Measurements from ENCODE around the gene DNPH1.
A peak's percentile ranks its signal among the peaks of the same experiment; 100 is the strongest.

Gene DNPH1

DNA sequence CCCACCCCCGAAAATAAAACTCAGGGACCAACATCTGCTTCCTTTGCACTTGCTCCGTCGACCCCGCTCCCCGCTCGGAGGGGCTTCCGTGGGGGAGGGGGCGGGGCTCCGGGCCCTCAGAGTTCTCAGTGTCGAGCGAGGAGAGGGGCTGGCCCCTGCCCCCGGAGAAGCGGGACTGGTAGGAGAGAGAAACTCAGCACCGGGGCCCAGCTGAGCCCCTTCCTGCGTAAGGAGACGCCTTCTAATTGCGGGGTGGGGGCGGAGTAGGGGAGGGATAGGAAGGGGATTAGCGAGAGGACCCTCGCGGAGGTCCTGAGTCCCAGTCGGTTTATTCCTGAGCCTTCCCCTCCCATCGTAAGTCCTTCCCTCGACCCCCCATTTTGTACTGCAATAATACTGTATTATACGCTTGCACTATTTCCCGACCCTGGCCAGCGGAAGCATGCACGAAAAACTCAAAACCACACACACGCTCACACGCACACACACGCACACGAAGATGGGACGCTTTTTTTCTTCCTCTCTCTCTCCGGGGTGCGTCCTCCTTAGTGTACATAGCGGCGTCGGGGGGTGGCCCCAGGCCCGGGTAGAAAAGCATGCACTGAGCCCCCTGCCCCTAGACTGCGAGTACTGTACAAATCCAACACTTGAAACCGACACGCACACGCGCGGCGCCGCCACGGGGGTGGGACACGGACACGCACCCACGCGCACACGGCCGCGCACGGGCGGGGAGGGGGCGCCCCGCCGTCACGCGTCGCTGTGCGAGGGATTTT is 46.7 kb upstream of the DNPH1 start:
- TF ChIP-seq, protein P1, sequence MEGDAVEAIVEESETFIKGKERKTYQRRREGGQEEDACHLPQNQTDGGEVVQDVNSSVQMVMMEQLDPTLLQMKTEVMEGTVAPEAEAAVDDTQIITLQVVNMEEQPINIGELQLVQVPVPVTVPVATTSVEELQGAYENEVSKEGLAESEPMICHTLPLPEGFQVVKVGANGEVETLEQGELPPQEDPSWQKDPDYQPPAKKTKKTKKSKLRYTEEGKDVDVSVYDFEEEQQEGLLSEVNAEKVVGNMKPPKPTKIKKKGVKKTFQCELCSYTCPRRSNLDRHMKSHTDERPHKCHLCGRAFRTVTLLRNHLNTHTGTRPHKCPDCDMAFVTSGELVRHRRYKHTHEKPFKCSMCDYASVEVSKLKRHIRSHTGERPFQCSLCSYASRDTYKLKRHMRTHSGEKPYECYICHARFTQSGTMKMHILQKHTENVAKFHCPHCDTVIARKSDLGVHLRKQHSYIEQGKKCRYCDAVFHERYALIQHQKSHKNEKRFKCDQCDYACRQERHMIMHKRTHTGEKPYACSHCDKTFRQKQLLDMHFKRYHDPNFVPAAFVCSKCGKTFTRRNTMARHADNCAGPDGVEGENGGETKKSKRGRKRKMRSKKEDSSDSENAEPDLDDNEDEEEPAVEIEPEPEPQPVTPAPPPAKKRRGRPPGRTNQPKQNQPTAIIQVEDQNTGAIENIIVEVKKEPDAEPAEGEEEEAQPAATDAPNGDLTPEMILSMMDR (IDR thresholded peaks at IDR 0.05), result no peak
- no peak for DNase-seq
- Histone ChIP-seq H3K4me1 (peaks cover 0 to 12% (median 10%) of the 10 kb centered on the region in 4 donors), H3K27ac (no peak overlapping the region), H3K36me3 (no peaks in the 10 kb centered on the region), H3K27me3 (peaks cover 3 to 37% of the 10 kb centered on the region in 2 donors), H3K4me3 (peak overlapping the region in 1 of 2 donors; percentile 48), H3K9me3 (no peaks in the 10 kb centered on the region)
- intact Hi-C loops (cut with DNase I; ENCODE audit: low total_unique reads), result no loop called here

DNA sequence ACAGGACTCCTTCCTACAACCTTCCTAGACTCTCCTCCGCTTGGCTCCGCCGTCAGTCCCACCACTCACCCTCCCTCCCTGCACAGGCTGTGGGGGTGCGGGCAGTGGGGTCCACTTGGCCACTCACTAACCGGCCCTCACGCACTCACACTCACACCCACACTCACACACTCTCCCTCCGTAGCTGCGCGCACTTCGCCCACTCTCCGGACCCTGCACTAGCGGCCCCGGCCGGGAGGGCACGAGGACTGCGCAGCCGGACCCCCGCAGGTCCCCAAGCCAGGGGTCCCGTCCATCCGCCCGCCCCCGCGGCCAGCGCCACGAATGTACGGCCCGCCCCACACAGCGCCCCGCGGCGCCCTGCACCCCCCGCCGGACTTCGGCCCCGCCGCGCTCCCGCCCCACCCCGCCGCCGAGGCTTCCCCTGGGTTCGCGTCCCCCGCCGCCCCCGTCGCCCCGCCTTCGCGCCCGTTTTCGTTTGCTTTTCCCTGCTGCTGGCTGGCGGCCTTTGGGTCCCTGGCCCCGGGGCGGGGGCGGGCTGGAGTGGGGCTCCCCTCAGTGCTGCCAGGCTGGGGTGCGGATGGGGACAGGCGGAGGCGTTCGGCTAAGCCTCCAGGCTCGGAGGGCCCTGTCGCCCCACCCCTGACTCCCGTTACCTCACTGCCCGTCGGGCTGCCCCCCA is 45.8 kb upstream of the DNPH1 start:
- no peaks in the 10 kb centered on the region for H3K36me3 ChIP-seq
- DNase-seq, result no peak
- peaks cover 3 to 37% of the 10 kb centered on the region in 2 donors for H3K27me3 ChIP-seq
- TF ChIP-seq, protein P1 (IDR thresholded peaks at IDR 0.05), result no peak
- no peak overlapping the region for H3K27ac ChIP-seq
- no peaks in the 10 kb centered on the region for H3K9me3 ChIP-seq
- peak overlapping the region; percentile 29 to 48 for H3K4me3 ChIP-seq
- peaks cover 0 to 14% (median 11%) of the 10 kb centered on the region in 4 donors for H3K4me1 ChIP-seq
- intact Hi-C loops (cut with DNase I; ENCODE audit: low total_unique reads), result no loop called here

DNA sequence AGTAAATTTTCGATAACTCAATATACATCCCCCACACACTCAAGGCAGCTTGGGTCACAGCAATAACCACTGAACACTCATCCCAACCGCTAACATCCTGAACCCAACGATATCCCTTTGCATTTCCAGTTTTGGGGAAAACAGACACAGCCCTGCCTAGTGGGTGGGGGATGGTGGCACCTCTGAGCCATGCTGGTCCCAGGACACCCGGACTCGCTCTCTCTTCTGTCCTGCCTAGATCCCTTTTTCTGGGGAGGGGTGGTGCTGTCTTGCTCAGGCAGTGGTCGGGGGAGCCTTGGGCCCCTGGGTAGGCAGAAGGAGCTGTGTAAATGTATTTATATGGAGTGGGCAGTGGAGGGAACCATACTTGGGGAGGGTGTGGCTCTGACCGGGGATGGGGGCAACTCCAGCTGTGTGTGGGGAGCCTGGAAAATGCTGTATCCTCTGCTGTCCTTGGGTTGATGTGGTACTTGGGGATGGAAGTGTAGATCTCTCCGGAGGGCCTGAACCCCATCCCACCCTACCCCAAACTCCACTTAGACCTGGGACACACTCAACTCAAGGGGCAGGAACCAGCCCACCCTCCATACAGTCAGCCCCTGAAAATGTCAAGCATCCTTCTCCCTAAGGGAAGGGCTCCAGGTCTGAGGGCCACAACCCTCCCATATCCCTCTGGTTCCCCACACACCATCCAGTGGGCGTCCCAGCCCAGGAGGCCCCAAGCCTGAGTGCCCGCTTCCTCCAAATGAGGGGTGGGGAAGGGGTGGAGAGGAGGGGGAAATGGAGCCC is 45.0 kb upstream of the DNPH1 start:
- TF ChIP-seq, protein P1 (IDR thresholded peaks at IDR 0.05), result no peak
- no peak overlapping the region for H3K4me3 ChIP-seq
- no peaks in the 10 kb centered on the region for H3K36me3 ChIP-seq
- H3K27ac ChIP-seq, result no peak overlapping the region
- H3K9me3 ChIP-seq, result no peaks in the 10 kb centered on the region
- H3K4me1 ChIP-seq, result peaks cover 0 to 21% (median 18%) of the 10 kb centered on the region in 4 donors
- intact Hi-C loops (cut with DNase I; ENCODE audit: low total_unique reads), result no loop called here
- peaks cover 3 to 37% of the 10 kb centered on the region in 2 donors for H3K27me3 ChIP-seq
- DNase-seq, result no peak

DNA sequence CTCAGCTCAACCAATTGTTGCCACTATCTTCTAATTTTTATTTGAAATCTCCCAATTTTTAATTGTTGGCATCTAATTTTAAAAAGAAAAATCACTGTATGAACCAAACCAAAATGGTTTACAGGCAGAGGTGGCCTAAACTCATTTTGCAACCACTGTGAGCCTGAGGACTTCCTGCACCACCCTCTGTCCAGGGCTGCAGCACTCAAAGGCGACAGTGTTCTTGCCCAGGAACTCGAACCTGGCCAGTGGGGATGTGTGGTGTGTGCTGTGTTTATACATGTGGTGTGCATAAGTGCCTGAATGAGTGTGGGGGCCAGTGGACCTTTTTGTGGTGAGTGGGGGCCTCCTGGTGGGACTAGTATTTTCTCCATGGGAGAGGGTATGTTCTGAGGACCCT is 44.4 kb upstream of the DNPH1 start:
- Histone ChIP-seq H3K4me1 (peaks cover 0 to 27% (median 24%) of the 10 kb centered on the region in 4 donors), H3K36me3 (no peaks in the 10 kb centered on the region), H3K4me3 (no peak overlapping the region), H3K27me3 (peaks cover 3 to 37% of the 10 kb centered on the region in 2 donors), H3K27ac (no peak overlapping the region), H3K9me3 (no peaks in the 10 kb centered on the region)
- TF ChIP-seq, protein P1 (IDR thresholded peaks at IDR 0.05), result no peak
- intact Hi-C loops (cut with DNase I; ENCODE audit: low total_unique reads), result no loop called here
- DNase-seq, result no peak

DNA sequence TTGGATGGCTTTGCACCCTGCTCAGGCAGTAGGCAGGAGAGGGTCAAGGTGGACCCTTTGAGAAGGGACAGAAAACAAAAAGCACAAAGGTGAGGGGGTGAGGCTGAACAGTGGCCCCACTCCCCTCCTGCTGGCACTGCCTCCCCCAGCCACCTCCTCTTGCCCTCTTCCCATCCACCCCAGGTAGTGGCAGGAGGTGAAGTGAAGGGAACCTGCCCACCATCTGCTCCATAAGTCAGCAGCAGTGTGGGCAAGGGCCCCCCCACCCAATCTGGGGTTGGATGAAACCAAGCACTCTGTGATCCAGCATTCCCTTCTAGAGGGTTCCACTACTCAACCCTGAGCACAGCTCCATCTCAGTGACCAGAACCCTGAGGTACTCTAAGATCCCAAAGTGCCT is 42.7 kb upstream of the DNPH1 start:
- no peak overlapping the region for H3K4me3 ChIP-seq
- H3K27me3 ChIP-seq, result peaks cover 3 to 35% of the 10 kb centered on the region in 2 donors
- peaks cover 0 to 36% (median 36%) of the 10 kb centered on the region in 4 donors for H3K4me1 ChIP-seq
- no peak overlapping the region for H3K27ac ChIP-seq
- intact Hi-C loops (cut with DNase I; ENCODE audit: low total_unique reads), result no loop called here
- DNase-seq, result no peak
- TF ChIP-seq, protein P1 (IDR thresholded peaks at IDR 0.05), result no peak
- no peaks in the 10 kb centered on the region for H3K36me3 ChIP-seq
- no peaks in the 10 kb centered on the region for H3K9me3 ChIP-seq

All from tibial artery (tissue), 4 donors.